HG02798 (cell line): ENCODE measurements around the gene COPE.
"Not testable (repeated sequence)": the region's sequence is repeated elsewhere in the genome, so short reads cannot be mapped to it uniquely, and the experiment has no call there.

Source experiments
- ATAC-seq: cut with Tn5 transposase; IDR thresholded peaks from one replicate; pipeline ENCODE4 v1.9.1; 2021; ENCODE audit warnings: mild to moderate bottlenecking; ENCODE audit not compliant: unreplicated experiment, poor library complexity

The COPE gene

GRCh38 chr19:18941628-18942354 lies 22.6 kb upstream of the COPE start:
- no peak for ATAC-seq

GRCh38 chr19:18940769-18941627 lies 21.8 kb upstream of the COPE start, which contains the start of gene HOMER3:
Gene HOMER3, minus strand, starts transcription at chr19:18941217. Its CDS starts 2,235 bp downstream, at chr19:18938982.
- ATAC-seq: no peak

- ATAC-seq: no peak
Observed at GRCh38 chr19:18939922-18940768, 21.0 kb upstream of the COPE start.

- ATAC-seq: no peak
Observed at GRCh38 chr19:18939163-18939562, 20.0 kb upstream of the COPE start.

GRCh38 chr19:18933297-18933696 lies 14.1 kb upstream of the COPE start:
- no peak for ATAC-seq

GRCh38 chr19:18932216-18932841 lies 13.1 kb upstream of the COPE start:
- peak; percentile 45 for ATAC-seq

- no peak for ATAC-seq
Observed at GRCh38 chr19:18931316-18932162, 12.4 kb upstream of the COPE start.

- no peak for ATAC-seq
Observed at GRCh38 chr19:18929311-18929710, 10.1 kb upstream of the COPE start.

- ATAC-seq: no peak
Observed at GRCh38 chr19:18928018-18928805, 9.0 kb upstream of the COPE start.

- ATAC-seq: no peak
Observed at GRCh38 chr19:18924684-18925213, 5.6 kb upstream of the COPE start.

- ATAC-seq: no peak
Observed at GRCh38 chr19:18922228-18922985, 3.2 kb upstream of the COPE start.

- no peak for ATAC-seq
Observed at GRCh38 chr19:18921593-18921992, 2.4 kb upstream of the COPE start.

GRCh38 chr19:18920400-18920799 lies 1.2 kb upstream of the COPE start:
- no peak for ATAC-seq

GRCh38 chr19:18919900-18920214 lies 670 bp upstream of the COPE start:
- ATAC-seq: no peak

GRCh38 chr19:18917593-18917992 lies 1.6 kb downstream of the COPE start:
- ATAC-seq: not testable (repeated sequence)

- ATAC-seq: no peak
Observed at GRCh38 chr19:18915639-18916038, 3.5 kb downstream of the COPE start.

GRCh38 chr19:18913466-18913865 lies 5.7 kb downstream of the COPE start:
- no peak for ATAC-seq

- no peak for ATAC-seq
Observed at GRCh38 chr19:18912933-18913332, 6.3 kb downstream of the COPE start.
